ENCODE data around the gene FGF4.

Gene FGF4

GRCh38 chr11:69775163-69775755 lies at the start of gene FGF4:
Gene FGF4 (minus strand): TSS chr11:69775341. CDS start chr11:69775084, 257 bp downstream.
- DNase-seq: no peak

GRCh38 chr11:69823641-69824265 lies 48.6 kb upstream of the FGF4 start:
- no peak for DNase-seq

GRCh38 chr11:69822676-69823494 lies 47.7 kb upstream of the FGF4 start:
- DNase-seq: no peak

GRCh38 chr11:69821511-69822040 lies 46.4 kb upstream of the FGF4 start:
- no peak for DNase-seq

- no peak for DNase-seq
Measured at GRCh38 chr11:69820441-69820840, 45.3 kb upstream of the FGF4 start.

GRCh38 chr11:69819541-69820070 lies 44.5 kb upstream of the FGF4 start:
- DNase-seq: no peak

GRCh38 chr11:69818603-69819441 lies 43.7 kb upstream of the FGF4 start, which contains the start of gene FGF3:
Gene FGF3 (minus strand): TSS chr11:69819416. CDS start chr11:69818933, 483 bp downstream.
- DNase-seq: no peak

GRCh38 chr11:69818231-69818602 lies 43.1 kb upstream of the FGF4 start:
- DNase-seq: no peak

- no peak for DNase-seq
Measured at GRCh38 chr11:69817265-69818230, 42.4 kb upstream of the FGF4 start.

- no peak for DNase-seq
Measured at GRCh38 chr11:69816671-69817070, 41.5 kb upstream of the FGF4 start.

GRCh38 chr11:69815973-69816372 lies 40.8 kb upstream of the FGF4 start:
- DNase-seq: no peak

- DNase-seq: no peak
Measured at GRCh38 chr11:69814902-69815301, 39.8 kb upstream of the FGF4 start.

- no peak for DNase-seq
Measured at GRCh38 chr11:69814411-69814810, 39.3 kb upstream of the FGF4 start.

- DNase-seq: no peak
Measured at GRCh38 chr11:69813839-69814238, 38.7 kb upstream of the FGF4 start.

- no peak for DNase-seq
Measured at GRCh38 chr11:69812946-69813345, 37.8 kb upstream of the FGF4 start.

- no peak for DNase-seq
Measured at GRCh38 chr11:69812256-69812655, 37.1 kb upstream of the FGF4 start.

GRCh38 chr11:69811431-69811830 lies 36.3 kb upstream of the FGF4 start:
- DNase-seq: no peak

GRCh38 chr11:69810289-69811118 lies 35.4 kb upstream of the FGF4 start:
- DNase-seq: no peak

GRCh38 chr11:69808667-69809086 lies 33.5 kb upstream of the FGF4 start:
- DNase-seq: no peak

GRCh38 chr11:69807106-69807815 lies 32.1 kb upstream of the FGF4 start:
- no peak for DNase-seq

All from CD4-positive, alpha-beta T cell treated with Interferon gamma for 1 hour (primary cell).